OCI-LY1 (cell line): Measurements from ENCODE around the gene TSPAN2.

Experiments used
- H2AFZ ChIP-seq: fragments of 200-600 bp; sonication (generic), shearing (Covaris generic); 2 replicates; pipeline ENCODE4 v1.6.0; 2014; ENCODE audit warnings: antibody characterized with exemption, mild to moderate bottlenecking, low read length
- H3F3A ChIP-seq: fragments of 200-600 bp; sonication (generic), shearing (Covaris generic); 2 replicates; pipeline ENCODE4 v1.6.0; 2014; ENCODE audit warnings: mild to moderate bottlenecking, antibody characterized with exemption, low read length, moderate library complexity; ENCODE audit not compliant: insufficient read depth
- H3K27ac ChIP-seq: fragments of 200-600 bp; sonication (generic); 2 replicates; pipeline ENCODE4 v1.5.1; 2014; ENCODE audit warnings: low read length, mixed run types, mild to moderate bottlenecking, low read depth; ENCODE audit not compliant: poor library complexity, severe bottlenecking
- H3K27me3 ChIP-seq: fragments of 200-600 bp; sonication (generic); 2 replicates; pipeline ENCODE4 v1.6.0; 2014; ENCODE audit warnings: antibody characterized with exemption, mild to moderate bottlenecking, low read length, moderate library complexity; ENCODE audit not compliant: insufficient read depth
- H3K36me3 ChIP-seq: fragments of 200-600 bp; sonication (generic); 2 replicates; pipeline ENCODE4 v1.6.1; 2014; ENCODE audit warnings: mild to moderate bottlenecking, antibody characterized with exemption, low read length, moderate library complexity, mixed read lengths; ENCODE audit not compliant: insufficient read depth
- H3K4me1 ChIP-seq: fragments of 200-600 bp; sonication (generic); 2 replicates; pipeline ENCODE4 v1.5.1; 2014; ENCODE audit warnings: mild to moderate bottlenecking, low read length, moderate library complexity; ENCODE audit not compliant: insufficient read depth, severe bottlenecking
- H3K4me2 ChIP-seq: fragments of 200-600 bp; sonication (generic), shearing (Covaris generic); 2 replicates; pipeline ENCODE4 v1.6.1; 2014; ENCODE audit warnings: low read length
- H3K4me3 ChIP-seq: fragments of 200-600 bp; sonication (generic); 2 replicates; pipeline ENCODE4 v1.5.1; 2014; ENCODE audit warnings: low read length, low read depth, mild to moderate bottlenecking, mixed read lengths; ENCODE audit not compliant: poor library complexity, severe bottlenecking
- H3K79me2 ChIP-seq: fragments of 200-600 bp; shearing (Covaris generic); 2 replicates; pipeline ENCODE4 v1.6.1; 2016; ENCODE audit warnings: mixed run types, low read length, mixed read lengths; ENCODE audit not compliant: insufficient read depth
- H3K9ac ChIP-seq: fragments of 200-600 bp; sonication (generic), shearing (Covaris generic); 2 replicates; pipeline ENCODE4 v1.6.1; 2014; ENCODE audit warnings: mild to moderate bottlenecking, low read length, mixed read lengths
- H3K9me2 ChIP-seq: fragments of 200-600 bp; sonication (generic), shearing (Covaris generic); 2 replicates; pipeline ENCODE4 v1.6.1; 2014; ENCODE audit warnings: low read depth, mild to moderate bottlenecking, low read length, mixed read lengths
- H3K9me3 ChIP-seq: fragments of 200-600 bp; shearing (Covaris generic); 2 replicates; pipeline ENCODE4 v1.6.1; 2014; ENCODE audit warnings: low read length, mixed read lengths
- H4K20me1 ChIP-seq: fragments of 200-600 bp; sonication (generic), shearing (Covaris generic); 2 replicates; pipeline ENCODE4 v1.6.0; 2016; ENCODE audit warnings: mild to moderate bottlenecking, low read length; ENCODE audit not compliant: insufficient read depth
- EZH2 ChIP-seq: fragments of 200-600 bp; sonication (generic), shearing (Covaris generic); IDR thresholded peaks from 2 replicates; pipeline ENCODE4 v1.8.0; 2017; ENCODE audit warnings: borderline replicate concordance, mixed run types, mild to moderate bottlenecking, antibody characterized with exemption, low read length, moderate library complexity, mixed read lengths
- TF ChIP-seq, protein P1 (sequence below): fragments of 200-600 bp; sonication (generic), shearing (Covaris generic); IDR thresholded peaks from 2 replicates; pipeline ENCODE4 v1.5.1; 2017; ENCODE audit warnings: mild to moderate bottlenecking, antibody characterized with exemption, low read length, moderate library complexity, mixed read lengths

TSPAN2 gene

GRCh38 chr1:115046751-115047150, 42.6 kb downstream of the TSPAN2 start:
- H2AFZ ChIP-seq = no peak overlapping the region
- H3K27ac ChIP-seq = no peak overlapping the region
- no peaks in the 10 kb centered on the region for H3F3A ChIP-seq
- H3K9ac ChIP-seq = no peak overlapping the region
- no peak overlapping the region for H3K4me2 ChIP-seq
- no peaks in the 10 kb centered on the region for H3K27me3 ChIP-seq
- no peaks in the 10 kb centered on the region for H3K79me2 ChIP-seq
- no peak overlapping the region for H3K4me3 ChIP-seq
- no peaks in the 10 kb centered on the region for H3K36me3 ChIP-seq
- no peaks in the 10 kb centered on the region for H4K20me1 ChIP-seq
- no peaks in the 10 kb centered on the region for H3K9me2 ChIP-seq
- no peaks in the 10 kb centered on the region for H3K4me1 ChIP-seq
- TF ChIP-seq, protein P1, sequence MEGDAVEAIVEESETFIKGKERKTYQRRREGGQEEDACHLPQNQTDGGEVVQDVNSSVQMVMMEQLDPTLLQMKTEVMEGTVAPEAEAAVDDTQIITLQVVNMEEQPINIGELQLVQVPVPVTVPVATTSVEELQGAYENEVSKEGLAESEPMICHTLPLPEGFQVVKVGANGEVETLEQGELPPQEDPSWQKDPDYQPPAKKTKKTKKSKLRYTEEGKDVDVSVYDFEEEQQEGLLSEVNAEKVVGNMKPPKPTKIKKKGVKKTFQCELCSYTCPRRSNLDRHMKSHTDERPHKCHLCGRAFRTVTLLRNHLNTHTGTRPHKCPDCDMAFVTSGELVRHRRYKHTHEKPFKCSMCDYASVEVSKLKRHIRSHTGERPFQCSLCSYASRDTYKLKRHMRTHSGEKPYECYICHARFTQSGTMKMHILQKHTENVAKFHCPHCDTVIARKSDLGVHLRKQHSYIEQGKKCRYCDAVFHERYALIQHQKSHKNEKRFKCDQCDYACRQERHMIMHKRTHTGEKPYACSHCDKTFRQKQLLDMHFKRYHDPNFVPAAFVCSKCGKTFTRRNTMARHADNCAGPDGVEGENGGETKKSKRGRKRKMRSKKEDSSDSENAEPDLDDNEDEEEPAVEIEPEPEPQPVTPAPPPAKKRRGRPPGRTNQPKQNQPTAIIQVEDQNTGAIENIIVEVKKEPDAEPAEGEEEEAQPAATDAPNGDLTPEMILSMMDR = no peak
- no peak for TF ChIP-seq EZH2
- no peaks in the 10 kb centered on the region for H3K9me3 ChIP-seq

- TF ChIP-seq EZH2 = no peak
- TF ChIP-seq, protein P1 = 0 out of 2 replicates have a peak, but pooled peaks have one; percentile 15
- no peaks in the 10 kb centered on the region for H3K27me3 ChIP-seq
- H3K4me2 ChIP-seq = no peak overlapping the region
- H3K9me3 ChIP-seq = no peaks in the 10 kb centered on the region
- H3K4me1 ChIP-seq = no peaks in the 10 kb centered on the region
- H3K9me2 ChIP-seq = no peaks in the 10 kb centered on the region
- no peaks in the 10 kb centered on the region for H3F3A ChIP-seq
- H2AFZ ChIP-seq = no peak overlapping the region
- no peak overlapping the region for H3K4me3 ChIP-seq
- H3K9ac ChIP-seq = no peak overlapping the region
- H3K79me2 ChIP-seq = no peaks in the 10 kb centered on the region
- H3K36me3 ChIP-seq = no peaks in the 10 kb centered on the region
- no peak overlapping the region for H3K27ac ChIP-seq
- H4K20me1 ChIP-seq = no peaks in the 10 kb centered on the region
These were observed 47.6 kb downstream of the TSPAN2 start for GRCh38 chr1:115041654-115042053.

DNA sequence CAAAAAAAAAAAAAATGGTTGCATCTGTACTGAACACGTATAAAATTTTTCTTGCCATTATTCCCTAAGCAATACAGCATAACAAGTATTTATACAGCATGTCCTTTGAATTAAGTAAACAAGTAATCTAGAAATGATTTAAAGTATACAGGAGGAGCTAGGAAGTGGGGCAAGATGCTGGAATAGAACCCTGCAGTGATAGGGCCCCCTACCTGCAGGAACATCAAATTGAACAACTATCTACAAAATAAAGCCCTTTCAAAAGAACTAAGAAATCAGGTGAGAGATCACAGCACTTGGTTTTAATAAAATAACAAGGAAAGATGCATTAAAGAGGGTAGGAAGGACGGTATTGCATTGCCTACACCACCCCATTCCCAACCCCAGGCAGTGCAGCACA, 48.8 kb downstream of the TSPAN2 start:
- no peaks in the 10 kb centered on the region for H3K27me3 ChIP-seq
- no peak overlapping the region for H3K9ac ChIP-seq
- no peaks in the 10 kb centered on the region for H3K36me3 ChIP-seq
- TF ChIP-seq, protein P1 = peak; percentile 24; the same call in 1 of the 2 replicates
- no peak for TF ChIP-seq EZH2
- no peak overlapping the region for H2AFZ ChIP-seq
- H3K79me2 ChIP-seq = no peaks in the 10 kb centered on the region
- H3K4me2 ChIP-seq = no peak overlapping the region
- no peaks in the 10 kb centered on the region for H3K9me2 ChIP-seq
- no peaks in the 10 kb centered on the region for H3K4me1 ChIP-seq
- H3K27ac ChIP-seq = no peak overlapping the region
- H4K20me1 ChIP-seq = no peaks in the 10 kb centered on the region
- H3K4me3 ChIP-seq = no peak overlapping the region
- H3K9me3 ChIP-seq = no peaks in the 10 kb centered on the region
- no peaks in the 10 kb centered on the region for H3F3A ChIP-seq
